Measurements from ENCODE around the gene CACNG3.

DNA sequence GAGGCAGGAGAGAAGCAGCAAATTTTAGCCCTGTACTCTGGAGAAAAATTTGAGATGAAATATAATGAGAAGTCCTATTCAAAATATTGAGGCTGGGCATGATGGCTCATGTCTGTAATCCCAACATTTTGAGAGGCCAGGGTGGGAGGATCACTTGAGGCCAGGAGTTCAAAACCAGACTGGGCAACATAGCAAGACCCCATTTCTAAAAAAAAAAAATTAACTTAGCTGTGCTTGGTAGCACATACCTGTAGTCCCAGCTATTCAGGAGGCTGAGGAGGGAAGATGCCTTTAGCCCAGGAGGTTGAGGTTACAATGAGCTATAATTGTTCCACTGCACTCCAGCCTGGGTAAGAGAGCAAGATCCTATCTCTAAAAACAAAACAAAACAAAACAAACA is 103.4 kb downstream of the CACNG3 start:
- no peak for TF ChIP-seq CTCF (IDR thresholded peaks at IDR 0.05 in 8 of 11, conservative IDR thresholded peaks at IDR 0.05 in 3 of 11)
- TF ChIP-seq POLR2AphosphoS5 (IDR thresholded peaks at IDR 0.05) = no peak

Data from spleen (tissue), 7 donors.